Bone marrow (tissue), 2 donors: ENCODE measurements around the gene BORCS8.
"Not testable (repeated sequence)": the region's sequence is repeated elsewhere in the genome, so short reads cannot be mapped to it uniquely, and the experiment has no call there.

Source experiments
- DNase-seq, 2 donors: peaks; one replicate each; lab custom pipeline; 2025; lab: John Stamatoyannopoulos, UW

BORCS8 gene

DNA sequence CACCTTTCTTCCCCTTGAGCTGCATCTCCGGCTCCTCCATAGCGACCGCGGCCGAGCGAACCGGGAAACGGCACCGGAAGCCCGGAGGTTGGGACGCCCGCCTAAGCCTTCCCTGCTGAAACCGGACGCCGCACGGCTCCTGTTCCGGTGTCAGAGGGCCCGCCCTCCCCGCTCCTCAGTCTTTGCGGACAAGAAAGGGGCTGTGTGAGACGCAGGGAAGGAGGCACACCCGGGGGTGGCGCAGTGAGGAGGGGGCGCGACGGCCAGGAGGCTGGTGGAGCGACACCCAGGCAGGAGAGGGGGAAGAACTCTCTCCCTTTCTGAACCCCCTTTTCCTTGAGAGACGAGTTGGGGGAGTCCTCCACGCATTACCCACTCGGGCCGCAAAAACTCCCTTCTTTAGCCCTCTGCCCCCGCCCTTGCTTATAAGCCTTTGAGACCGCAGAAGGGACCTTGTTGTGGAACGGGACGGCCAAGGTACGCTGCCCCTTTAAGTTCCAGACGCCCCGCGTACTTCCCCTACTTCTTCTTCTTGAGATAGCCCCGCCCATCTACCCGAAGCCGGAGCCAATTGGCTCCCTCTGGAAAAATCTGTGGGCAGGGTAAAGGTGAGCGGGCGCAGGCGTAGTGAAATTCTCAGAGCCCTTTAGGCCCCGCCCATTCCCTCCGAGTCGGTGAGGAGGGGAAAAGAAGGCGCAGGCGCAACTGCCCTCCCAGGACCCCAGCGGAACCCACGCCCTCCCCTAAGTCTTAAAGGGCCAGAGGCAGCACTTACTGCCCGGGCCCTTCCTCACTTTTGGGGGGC lies at the start of gene BORCS8, which contains the start of gene RFXANK:
TSS of gene BORCS8 (minus strand) at position 75 of the 805 bp plus-strand sequence. CDS start at position 40, 35 bp downstream.
TSS of gene RFXANK (plus strand) at position 181 of the 805 bp plus-strand sequence. CDS start 1,689 bp downstream, outside the sequence.
- DNase-seq = peak; percentile 90 to 100

DNA sequence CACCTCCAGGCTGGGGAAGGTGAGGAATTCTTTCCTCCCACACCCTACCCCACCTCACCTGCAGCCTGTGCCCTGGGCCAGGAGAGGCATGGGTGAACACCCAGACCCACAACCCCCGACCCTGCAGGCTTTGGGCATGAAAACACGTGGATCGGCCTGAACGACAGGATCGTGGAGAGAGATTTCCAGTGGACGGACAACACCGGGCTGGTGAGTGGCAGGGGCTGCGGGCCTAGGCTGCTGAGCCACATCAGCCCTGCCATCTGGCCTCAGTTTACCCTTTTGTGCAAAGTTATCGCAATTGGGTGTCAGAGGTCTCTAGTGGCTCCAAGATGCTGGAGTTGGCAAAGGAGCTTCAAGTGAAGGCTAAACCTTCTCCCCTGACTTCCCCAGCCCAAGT lies 48.5 kb upstream of the BORCS8 start:
- no peak for DNase-seq

DNA sequence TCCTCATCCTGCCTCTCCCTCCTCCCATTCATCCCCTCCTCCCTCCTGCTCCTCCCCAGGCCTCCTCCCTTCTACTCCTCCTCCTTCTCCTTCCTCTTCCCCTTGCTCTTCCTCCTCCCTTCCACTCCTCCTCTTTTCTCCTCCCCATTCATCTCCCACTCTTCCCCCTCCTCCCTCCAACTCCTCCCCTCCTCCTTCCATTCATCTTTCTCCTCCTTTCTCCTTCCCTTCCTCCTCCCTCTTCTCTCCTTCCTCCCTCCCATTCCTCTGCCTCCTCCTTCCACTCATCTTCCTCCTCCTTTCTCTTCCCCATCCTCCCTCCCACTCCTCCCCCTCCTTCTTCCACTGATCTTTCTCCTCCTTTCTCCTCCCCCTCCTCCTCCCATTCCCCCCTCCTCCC lies 47.7 kb upstream of the BORCS8 start:
- no peak for DNase-seq

DNA sequence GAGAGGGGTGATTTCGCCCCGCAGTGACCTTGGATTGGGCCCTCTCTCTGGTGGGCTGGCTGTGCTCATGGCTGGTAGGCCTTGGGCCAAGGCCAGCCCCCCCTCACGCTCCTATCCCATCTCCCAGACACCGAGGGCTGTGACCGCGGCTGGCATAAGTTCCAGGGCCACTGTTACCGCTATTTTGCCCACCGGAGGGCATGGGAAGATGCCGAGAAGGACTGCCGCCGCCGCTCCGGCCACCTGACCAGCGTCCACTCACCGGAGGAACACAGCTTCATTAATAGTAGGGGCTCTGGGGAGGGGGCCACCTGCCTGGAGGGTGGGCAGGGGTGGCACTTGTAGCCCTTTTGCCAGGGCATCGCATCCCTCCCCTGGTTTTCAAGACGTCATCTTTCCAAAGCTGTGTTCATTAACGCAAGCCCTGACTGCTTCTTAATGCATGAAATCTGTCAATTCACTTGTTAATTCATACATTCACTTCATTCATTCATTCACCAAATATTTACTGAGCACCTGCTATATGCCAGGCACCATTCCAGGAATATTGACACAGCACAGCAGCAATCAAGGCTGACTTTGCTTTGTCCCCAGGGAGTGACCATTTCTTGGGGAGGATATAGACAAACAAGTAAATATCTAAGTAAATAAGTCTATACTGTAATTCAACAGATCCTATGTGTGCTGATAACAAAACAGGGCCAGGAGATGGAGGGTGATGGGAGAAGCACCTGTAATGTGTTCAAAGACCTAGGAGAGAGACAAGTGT lies 46.4 kb upstream of the BORCS8 start:
- DNase-seq = no peak

DNA sequence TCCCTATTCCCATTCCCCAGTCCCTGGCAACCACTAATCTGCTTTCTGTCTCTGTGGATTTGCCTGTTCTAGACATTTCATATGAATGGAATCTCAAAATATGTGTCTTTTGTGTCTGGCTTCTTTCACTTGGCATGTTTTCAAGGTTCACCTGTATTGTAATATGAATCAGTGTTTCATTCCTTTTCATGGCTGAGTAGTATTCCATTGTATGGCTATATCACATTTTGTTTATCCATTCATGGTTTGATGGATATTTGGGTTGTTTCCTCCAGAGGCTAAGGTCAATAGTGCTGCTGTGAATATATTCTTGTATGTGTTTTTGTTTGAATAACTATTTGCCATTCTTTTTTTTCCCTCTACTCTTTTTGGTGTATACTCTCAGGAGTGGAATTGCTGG lies 44.2 kb upstream of the BORCS8 start:
- no peak for DNase-seq

DNA sequence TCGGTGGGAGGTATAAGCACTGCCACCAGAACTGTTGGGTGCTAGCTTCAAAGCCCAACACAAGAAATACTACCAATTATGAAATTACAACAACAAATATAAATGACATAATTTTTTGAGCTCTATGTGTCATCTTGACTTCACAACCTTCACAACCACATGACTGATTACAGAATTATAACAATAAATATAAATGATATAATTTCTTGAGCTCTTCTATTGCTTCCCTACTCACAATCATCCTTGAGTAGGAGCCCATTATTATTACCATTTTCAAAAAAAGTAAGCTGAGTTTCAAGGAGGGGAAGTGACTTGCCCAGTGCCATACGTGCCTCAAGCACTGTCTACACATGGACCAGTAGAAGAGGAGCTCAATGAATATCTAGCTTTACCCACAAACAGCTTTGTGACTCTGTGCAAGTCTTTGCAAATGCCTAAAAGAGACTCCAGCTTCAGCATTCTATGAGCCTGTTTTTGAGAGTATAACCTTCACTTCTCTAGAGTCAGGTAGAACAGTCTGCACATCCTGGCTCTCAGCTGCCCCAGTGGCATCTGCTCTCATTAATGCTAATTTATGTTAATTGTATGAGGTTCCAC lies 42.4 kb upstream of the BORCS8 start:
- no peak for DNase-seq

DNA sequence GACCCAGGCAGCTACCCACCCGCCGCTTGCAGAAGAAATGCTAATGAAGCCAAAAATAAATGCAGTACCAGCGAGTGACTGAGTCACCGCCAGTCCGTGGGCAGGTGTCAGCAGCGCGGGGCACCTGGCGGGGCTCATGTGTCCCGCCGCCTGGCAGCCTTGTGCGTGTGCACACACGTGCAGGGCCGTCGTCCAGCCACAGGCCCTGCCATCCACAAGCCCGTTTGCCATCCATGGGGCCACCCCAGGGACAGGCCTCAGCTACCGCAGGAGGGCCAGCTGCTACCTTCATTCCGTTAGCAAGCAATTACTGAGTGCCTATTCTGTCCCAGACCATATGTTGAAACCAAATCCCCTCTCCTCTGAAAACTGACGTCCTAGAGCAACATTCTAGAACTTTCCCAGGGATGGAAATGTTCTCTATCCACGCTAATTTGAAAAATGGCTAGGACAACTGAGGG lies 40.3 kb upstream of the BORCS8 start:
- DNase-seq = no peak

DNA sequence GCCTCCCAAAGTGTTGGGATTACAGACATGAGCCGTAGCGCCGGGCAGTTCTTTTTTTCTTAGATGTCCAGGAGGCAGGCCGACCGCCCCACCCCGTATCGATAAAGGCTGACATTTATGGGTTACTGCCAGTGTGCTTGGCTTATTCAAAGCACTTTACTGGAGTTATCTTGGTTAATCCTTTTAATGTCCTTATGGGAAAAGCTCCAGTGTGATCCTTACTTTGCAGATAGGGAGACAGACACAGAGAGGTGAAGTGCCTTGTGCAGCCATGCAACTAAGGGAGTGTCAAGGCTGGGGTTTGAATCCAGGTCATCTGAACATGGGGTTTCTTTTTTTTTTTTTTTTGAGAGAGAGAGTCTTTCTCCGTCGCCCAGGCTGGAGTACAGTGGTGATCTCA lies 39.0 kb upstream of the BORCS8 start:
- DNase-seq = no peak

DNA sequence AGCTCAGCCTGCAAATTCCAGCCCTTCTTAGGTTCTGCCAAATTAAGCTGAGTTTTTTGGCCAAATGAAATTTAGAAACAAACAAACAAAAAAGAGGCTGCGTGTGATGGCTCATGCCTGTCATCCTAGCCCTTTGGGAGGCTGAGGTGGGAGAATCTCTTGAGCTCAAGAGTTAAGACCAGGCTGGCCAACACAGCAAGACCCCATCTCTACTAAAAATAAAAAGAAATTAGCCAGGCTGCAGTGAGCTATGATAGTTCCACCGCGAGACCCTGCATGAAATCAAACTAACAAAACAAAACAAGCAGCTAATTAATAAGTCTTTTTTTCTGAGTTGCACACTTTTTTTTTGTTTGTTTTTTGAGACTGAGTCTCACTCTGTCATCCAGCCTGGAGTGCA lies 37.7 kb upstream of the BORCS8 start:
- DNase-seq = no peak

DNA sequence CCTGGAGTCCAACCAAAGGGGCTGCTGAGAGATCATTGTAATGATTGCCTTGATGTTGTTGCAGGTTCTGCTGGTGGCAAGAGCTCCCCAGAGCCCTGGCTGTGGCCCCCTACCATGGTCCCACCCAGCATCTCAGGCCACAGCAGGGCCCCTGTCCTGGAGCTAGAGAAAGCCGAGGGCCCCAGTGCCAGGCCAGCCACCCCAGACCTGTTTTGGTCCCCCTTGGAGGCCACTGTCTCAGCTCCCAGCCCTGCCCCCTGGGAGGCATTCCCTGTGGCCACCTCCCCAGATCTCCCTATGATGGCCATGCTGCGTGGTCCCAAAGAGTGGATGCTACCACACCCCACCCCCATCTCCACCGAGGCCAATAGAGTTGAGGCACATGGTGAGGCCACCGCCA lies 35.3 kb upstream of the BORCS8 start:
- DNase-seq = no peak

DNA sequence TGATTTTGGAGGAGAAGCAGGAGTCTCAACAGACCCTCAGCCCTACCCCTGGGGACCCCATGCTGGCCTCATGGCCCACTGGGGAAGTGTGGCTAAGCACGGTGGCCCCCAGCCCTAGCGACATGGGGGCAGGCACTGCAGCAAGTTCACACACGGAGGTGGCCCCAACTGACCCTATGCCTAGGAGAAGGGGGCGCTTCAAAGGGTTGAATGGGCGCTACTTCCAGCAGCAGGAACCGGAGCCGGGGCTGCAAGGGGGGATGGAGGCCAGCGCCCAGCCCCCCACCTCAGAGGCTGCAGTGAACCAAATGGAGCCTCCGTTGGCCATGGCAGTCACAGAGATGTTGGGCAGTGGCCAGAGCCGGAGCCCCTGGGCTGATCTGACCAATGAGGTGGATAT lies 34.7 kb upstream of the BORCS8 start:
- no peak for DNase-seq

DNA sequence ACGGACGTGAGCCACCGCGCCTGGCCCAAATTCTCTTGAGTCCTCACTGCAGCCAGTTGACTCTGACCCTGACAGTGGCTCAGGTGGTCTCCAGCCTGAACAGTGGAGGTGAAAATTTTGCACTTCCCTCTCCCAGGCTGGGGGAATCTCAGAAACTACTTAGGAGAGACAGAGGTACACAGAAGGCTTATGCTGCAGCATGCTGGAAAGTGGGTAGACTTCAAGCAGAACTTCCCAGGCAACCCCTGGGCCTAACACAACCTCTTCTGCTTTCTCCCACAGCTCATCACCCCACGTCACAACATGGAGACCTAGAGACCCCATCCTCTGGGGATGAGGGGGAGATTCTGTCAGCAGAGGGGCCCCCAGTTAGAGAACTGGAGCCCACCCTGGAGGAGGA lies 34.3 kb upstream of the BORCS8 start:
- no peak for DNase-seq

DNA sequence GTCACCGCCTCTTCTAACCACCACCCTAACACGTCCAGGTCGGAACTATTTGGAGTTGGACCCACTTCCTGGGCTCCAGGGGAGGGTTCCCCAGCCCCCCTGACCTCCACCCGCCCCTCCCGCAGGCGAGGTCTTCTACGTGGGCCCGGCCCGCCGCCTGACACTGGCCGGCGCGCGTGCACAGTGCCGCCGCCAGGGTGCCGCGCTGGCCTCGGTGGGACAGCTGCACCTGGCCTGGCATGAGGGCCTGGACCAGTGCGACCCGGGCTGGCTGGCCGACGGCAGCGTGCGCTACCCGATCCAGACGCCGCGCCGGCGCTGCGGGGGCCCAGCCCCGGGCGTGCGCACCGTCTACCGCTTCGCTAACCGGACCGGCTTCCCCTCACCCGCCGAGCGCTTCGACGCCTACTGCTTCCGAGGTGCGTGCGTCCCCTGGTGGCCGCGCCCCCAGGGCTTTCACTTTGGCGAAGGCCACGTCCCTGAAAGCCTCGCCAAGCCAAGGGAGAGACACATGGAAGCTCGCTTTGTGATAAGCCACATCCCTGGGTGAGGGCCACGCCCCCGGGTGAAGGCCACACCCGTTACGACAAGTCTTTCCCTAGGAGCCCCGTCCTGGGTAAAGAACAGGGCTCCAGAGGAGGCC lies 33.0 kb upstream of the BORCS8 start:
- DNase-seq = peak; percentile 36 to 51

DNA sequence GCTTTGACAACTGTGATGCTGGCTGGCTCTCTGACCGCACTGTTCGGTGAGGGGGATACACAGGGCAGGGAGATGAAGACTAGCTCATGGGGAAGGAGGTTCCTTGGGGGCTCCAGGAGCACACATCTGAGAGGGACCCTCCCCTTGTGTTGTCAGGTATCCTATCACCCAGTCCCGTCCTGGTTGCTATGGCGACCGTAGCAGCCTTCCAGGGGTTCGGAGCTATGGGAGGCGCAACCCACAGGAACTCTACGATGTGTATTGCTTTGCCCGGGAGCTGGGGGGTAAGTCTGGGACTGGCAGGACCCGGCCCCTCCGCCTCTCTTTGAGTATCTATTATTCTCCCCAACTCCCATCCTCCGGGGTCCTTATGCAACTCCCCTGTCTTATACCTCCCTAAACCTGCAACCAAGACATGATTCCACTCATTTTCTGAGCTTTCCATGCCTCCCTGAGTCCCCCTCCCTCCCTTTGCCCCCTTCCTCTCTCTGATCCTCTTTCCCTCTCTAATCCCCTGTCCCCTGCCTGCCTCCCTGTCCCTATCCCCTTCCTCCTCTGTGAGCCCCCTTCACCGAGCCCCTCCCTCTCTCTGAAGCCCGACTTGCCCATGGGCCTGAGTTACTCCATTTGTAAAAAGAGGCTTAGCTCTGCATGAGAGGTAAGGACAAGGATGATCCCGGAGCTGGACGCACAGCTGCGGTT lies 32.3 kb upstream of the BORCS8 start:
- no peak for DNase-seq

DNA sequence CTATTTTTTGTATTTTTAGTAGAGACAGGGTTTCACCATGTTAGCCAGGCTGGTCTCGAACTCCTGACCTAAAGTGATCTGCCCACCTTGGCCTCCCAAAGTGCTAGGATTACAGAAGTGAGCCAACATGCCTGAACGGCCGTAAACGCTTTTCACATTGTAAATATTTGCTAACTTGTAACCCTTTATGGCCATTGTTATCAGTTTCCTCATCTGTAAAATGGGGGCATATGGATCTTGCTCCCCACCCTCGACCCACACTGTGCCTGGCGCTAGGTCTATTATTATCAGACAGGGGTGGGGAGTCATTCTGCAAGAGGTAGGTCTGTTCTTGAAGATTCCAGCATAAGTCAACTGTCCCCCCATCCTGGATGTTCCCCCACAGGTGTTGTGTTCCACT lies 31.7 kb upstream of the BORCS8 start:
- DNase-seq = no peak

DNA sequence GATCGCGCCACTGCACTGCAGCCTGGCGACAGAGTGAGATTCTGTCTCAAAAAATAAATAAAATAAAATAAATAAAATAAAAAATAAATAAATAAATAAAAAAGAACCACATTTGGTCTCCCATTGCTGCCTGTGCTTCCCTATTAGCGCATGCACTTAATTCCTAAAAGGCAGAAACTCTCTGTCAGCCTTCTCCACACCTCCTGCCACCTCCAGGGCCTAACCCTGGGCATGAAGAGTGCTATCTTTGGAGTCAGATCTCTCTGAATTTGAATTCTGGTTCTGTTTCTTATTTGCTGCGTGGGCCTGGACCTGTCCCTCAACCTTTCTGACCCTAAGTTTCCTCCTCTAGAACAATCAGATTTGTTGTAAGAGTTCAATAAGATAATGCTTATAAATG lies 31.1 kb upstream of the BORCS8 start:
- DNase-seq = no peak

DNA sequence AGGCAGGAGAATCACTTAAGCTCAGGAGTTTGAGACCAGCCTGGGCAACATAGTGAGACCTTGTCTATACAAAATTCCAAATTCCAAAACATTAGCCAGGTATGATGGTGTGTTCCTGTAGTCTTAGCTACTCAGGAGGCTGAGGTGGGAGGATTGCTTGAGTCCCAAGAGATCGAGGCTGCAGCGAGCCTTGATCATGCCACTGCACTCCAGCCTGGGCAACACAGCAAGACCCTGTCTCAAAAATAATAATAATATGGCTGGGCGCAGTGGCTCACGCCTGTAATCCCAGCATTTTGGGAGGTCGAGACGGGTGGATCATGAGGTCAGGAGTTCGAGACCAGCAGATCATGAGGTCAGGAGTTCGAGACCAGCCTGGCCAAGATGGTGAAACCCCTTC lies 29.0 kb upstream of the BORCS8 start:
- DNase-seq = not testable (repeated sequence)

DNA sequence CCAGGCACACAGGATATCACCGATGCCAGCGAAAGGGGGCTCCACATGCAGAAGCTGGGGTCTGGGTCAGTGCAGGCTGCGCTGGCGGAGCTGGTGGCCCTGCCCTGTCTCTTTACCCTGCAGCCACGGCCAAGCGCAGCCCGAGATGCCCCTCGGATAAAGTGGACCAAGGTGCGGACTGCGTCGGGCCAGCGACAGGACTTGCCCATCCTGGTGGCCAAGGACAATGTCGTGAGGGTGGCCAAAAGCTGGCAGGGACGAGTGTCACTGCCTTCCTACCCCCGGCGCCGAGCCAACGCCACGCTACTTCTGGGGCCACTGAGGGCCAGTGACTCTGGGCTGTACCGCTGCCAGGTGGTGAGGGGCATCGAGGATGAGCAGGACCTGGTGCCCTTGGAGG lies 27.0 kb upstream of the BORCS8 start:
- no peak for DNase-seq

DNA sequence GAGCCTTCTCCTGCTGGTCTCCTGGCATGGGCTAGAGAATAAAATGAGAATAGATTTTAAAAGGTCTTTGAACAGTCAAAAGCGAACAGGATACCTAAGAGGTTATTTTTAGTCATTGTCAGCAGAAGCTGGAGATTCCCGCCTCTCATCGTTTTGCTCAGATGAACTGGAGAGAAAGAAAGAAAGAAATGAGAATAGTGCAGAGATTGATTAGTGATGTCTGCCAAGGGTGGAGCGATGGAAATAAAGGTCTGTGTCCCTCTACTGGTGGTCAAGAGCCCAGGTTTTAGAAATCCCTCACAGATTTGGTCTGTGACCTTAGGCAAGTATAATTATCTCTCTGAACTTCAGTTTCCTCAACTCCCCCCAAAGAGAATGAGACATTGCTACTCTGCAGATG lies 25.1 kb upstream of the BORCS8 start:
- no peak for DNase-seq

DNA sequence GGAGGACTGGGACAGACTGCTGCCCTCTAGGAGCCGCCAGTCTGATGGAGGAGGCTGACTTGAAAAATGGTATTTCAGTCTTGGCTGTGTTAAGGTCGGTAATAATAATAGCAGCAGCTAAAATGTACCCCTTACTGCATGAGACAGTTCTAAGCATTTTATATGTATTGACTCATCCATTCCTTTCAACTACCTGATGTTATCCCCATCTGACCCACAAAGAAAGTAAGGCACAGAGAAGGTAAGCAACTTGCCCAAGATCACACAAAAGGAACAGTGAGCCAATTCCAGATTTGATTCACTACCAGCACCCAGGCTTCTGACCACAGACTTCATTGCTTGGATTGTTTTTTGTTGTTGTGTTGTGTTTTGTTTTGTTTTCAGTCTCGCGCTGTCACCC lies 23.8 kb upstream of the BORCS8 start:
- DNase-seq = no peak

DNA sequence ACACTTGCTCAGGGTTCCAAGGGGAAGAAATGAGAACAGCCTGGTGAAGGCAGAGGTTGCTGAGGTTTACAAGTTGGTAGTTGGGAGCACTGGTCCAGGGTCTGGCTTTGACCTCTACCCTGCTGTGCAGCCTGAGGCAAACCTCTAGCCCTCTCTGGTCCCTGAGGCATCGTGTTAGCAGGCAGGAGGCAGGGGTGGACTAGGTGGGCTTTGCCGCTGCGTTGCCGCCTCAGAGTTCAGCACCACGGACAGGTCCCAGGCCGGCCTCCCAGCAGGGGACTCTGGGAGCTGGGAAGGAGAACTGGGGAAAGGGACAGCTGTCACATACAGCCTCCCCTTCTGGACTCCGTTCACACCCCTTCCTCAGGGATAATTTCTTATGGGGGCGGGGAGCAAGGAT lies 22.9 kb upstream of the BORCS8 start:
- no peak for DNase-seq

DNA sequence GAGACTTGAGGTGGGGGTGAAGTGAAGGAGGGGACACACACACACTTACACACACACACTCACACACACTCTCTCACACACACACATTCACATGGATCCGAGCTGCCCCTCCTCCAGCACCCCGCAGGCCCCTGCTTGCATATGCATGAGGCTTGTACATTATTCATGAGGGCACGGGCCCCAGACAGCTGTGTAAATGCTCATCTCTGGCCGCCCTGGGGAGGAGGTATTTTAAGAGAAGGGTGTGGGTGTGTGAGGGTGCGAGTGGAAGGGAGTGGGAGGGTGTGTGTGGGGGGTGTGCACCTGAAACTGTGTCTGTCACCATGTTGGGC lies 22.2 kb upstream of the BORCS8 start:
- DNase-seq = no peak
